GM18873 (cell line): ENCODE measurements around the gene CXADR.

Source experiments
- ATAC-seq: cut with Tn5 transposase; IDR thresholded peaks from one replicate; pipeline ENCODE4 v1.9.1; 2021; ENCODE audit warnings: mild to moderate bottlenecking, moderate library complexity, moderate number of reproducible peaks; ENCODE audit not compliant: unreplicated experiment, low FRiP score

Gene CXADR

GRCh38 chr21:17539323-17539722 is 26.5 kb downstream of the CXADR start:
- no peak for ATAC-seq

GRCh38 chr21:17539743-17540341 is 27.0 kb downstream of the CXADR start:
- no peak for ATAC-seq

- no peak for ATAC-seq
These were observed 27.7 kb downstream of the CXADR start for GRCh38 chr21:17540530-17540929.

- ATAC-seq, result no peak
These were observed 29.6 kb downstream of the CXADR start for GRCh38 chr21:17542371-17543011.

GRCh38 chr21:17545007-17545406 is 32.2 kb downstream of the CXADR start:
- no peak for ATAC-seq

DNA sequence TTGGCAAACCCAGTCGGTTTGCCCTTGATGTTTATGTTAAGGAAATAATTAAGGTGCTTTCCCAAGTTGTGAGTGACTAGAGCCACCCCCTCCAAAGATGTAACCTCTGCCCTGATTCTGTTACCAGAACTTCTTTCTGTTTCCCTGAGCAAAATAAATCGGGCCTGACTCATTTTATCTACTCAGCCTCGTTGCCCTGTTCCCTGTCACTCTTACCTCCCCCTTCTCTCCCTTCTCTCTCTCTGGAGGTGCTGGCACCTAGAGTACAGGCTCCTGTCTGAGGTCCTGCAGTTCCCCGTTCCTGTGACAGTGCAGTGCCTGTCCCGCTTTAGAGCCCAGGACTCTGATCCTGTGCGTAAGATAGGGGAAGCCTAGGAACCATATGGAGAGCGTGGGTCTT is 35.4 kb downstream of the CXADR start:
- ATAC-seq, result no peak

- ATAC-seq, result no peak
These were observed 37.9 kb downstream of the CXADR start for GRCh38 chr21:17550671-17551308.

DNA sequence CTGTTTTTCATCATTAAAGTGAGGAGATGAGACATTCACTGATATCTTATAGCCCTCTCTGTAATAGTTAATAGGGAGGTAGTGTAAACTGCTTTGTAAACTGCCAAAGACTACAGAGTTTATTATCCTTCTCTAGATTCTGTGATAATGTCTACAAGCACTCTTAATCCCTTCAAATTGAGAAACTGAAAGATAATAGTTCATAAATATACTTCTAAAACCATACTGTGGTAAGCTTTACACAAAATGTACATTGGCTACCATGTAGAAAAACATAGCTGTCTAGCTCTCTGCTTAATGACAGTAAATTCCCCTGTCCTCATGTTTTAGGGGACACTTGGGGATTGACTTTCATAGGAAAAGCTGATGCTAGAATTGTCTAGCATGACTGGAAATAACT is 39.6 kb downstream of the CXADR start:
- no peak for ATAC-seq

GRCh38 chr21:17554120-17554519 is 41.3 kb downstream of the CXADR start:
- no peak for ATAC-seq

- ATAC-seq, result no peak
These were observed 42.0 kb downstream of the CXADR start for GRCh38 chr21:17554679-17555465.

- ATAC-seq, result no peak
These were observed 47.7 kb downstream of the CXADR start for GRCh38 chr21:17560377-17561025.

- ATAC-seq, result no peak
These were observed 57.9 kb downstream of the CXADR start for GRCh38 chr21:17570786-17571185.

DNA sequence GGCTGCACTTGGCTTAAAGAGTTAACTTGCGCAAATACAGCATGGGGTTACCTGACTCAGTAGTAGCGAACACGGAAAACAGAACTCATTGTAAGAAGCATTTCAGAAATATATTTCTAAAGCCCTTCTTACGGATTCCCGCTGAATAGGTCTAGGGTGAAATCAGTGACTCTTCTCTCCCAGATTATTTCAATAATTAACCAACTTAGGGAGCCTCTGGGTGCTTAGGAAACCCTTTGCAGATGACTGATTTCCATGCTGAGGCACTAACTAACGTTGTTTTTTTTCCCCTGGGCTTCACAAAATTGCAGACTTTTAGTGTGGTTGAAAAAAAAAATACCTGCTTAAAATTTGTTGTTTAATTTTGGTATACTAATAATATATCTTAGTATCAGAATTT is 59.6 kb downstream of the CXADR start:
- no peak for ATAC-seq

- no peak for ATAC-seq
These were observed 62.2 kb downstream of the CXADR start for GRCh38 chr21:17575076-17575475.

DNA sequence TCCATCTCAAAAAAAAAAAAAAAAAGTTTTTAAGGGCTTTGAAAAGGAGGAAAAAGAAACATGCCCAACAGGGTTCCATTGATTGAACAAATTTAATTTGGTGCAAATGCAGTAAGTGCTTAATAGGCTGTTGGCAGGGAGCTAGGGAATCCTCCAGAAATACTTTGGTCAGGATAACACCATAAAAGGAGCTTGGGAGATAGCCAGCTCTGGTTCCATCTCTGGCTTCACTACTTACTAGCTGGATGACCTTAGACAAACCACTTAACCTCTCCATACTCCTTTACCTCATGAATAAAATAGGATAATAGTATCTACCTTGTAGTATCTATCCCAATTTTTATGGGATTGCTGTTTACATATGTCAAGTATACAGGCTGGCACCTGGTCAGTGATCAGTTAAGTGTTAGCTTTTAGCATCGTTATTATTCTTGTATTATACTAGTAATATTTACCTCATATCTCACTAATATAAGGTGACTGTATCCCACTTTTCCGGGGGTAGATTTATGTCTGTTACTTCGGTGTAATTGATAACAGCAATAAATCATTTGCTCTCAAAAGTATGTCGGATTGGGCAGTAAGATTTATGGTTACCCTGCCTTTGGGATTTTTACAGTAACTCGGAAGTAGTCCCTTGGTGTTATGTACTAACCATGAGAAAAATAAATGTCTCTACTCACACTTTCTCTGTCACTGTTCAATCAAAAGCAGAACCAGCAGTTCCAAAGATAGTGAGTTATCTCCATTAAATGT is 63.4 kb downstream of the CXADR start:
- ATAC-seq, result no peak

DNA sequence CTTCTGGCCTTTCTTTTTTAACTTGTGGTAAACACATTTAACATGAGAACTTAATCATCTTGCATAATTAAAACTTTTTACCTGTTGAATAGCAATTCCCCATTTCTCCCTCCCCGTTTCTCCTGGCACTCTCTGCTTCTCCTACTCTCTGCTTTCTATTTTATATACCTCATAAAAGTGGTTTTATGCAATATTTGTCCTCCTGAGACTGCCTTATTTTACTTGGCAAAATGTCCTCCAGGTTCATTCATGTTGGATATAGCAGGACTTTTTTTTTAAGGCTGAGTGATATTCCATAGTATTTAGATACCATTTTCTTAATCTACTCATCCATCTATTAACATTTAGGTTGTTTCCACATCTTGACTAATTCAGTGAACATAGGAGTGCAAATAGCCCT is 64.9 kb downstream of the CXADR start:
- ATAC-seq, result no peak

DNA sequence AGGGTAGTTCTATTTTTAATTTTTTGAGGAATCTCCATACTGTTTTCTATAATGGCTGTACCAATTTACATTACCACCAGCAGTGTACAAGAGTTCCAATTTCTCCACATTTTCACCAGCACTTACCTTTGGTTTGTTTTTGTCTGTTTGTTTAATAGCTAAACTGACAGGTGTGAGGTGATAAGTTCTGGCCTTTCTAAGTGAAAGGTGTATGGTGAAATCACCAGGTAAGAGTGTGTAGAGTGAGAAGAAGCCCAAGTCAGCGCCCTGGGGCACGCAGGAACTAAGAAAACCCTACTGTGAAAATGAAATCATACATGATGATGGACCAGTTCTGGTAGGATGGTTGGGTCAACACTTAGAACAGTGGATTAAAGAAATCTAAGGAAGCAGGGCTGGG is 65.3 kb downstream of the CXADR start:
- no peak for ATAC-seq

DNA sequence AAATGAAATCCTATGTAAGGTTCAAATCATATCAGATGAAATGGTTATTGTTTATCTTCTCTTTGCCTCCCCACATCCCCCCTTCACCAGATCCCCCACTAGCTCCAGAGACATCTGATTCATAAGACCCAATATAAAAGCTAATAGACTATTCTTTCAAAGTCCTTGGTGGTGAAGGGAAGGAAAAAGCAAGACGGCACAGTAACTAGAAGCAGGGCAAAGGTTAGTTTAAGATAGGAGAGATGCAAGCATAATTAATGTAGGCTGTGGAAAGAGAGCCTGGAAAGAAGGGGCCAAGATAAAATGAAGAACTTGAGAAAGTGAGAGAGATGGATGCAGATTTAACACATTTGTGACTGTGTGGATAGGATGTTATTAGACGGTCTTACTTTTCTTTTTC is 66.0 kb downstream of the CXADR start:
- no peak for ATAC-seq

- no peak for ATAC-seq
These were observed 67.5 kb downstream of the CXADR start for GRCh38 chr21:17580319-17580718.

GRCh38 chr21:17583898-17584297 is 71.1 kb downstream of the CXADR start:
- ATAC-seq, result no peak
